NT2/D1 (cell line): ENCODE results near the gene CRYBG1.

ENCODE experiments used
- YY1 ChIP-seq: IDR thresholded peaks from 2 replicates; pipeline ENCODE4 v1.6.1; 2011; ENCODE audit not compliant: insufficient read length, insufficient read depth
- ZNF274 ChIP-seq: IDR thresholded peaks from 2 replicates; pipeline ENCODE4 v1.6.1; 2011; ENCODE audit warnings: mild to moderate bottlenecking, low read depth, low read length

DNA sequence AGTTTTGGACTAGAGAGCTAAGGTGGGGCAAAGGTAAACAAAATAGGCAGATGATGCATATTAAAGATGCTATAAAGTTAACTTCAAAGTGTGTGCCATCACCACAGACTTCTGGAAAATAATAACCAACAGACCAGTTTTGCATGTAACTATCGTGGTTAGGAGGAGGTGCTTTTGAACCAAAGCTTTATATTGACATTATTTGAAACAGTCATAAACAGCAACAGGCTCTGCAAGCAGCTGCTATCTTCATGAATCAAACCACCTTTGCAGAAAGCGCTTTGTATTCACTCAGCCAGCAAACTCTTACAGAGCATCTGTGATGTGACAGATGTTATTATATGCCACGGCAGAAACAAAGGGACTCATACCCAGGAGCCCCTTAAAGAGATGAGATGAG is 81.9 kb downstream of the CRYBG1 start:
- TF ChIP-seq ZNF274 (no peak), YY1 (no peak)
